Cardiac muscle cell (in vitro differentiated cells and primary cell): ENCODE measurements around the gene KCNC1. TPM values are rescaled to one million over a fixed set of nuclear protein-coding genes. Genes with fewer than 3 reads are reported as not detected.
A peak's percentile ranks its signal among the peaks of the same experiment; 100 is the strongest.

ENCODE experiments used
- DNase-seq, 2 donors: peaks; one replicate each; pipeline versions ENCODE4 v3.0.0 to v3.0.0-alpha.2; 2010 to 2017; ENCODE audit warnings: low read depth in 1 of 2, low spot score in 1 of 2
- H3K27ac ChIP-seq: fragments of 200-600 bp; sonication (generic); 2 replicates; pipeline ENCODE4 v1.5.1; 2016
- H3K27me3 ChIP-seq: fragments of 200-600 bp; sonication (generic); 2 replicates; pipeline ENCODE4 v1.6.0; 2016; ENCODE audit warnings: control low read depth
- H3K36me3 ChIP-seq: fragments of 200-600 bp; sonication (generic); 2 replicates; pipeline ENCODE4 v1.5.1; 2016; ENCODE audit warnings: control low read depth
- H3K4me1 ChIP-seq: fragments of 200-600 bp; sonication (generic); 2 replicates; pipeline ENCODE4 v1.8.1; 2017; ENCODE audit warnings: low read depth, mild to moderate bottlenecking, mixed run types
- H3K4me3 ChIP-seq: fragments of 200-600 bp; sonication (generic); 2 replicates; pipeline ENCODE4 v1.5.1; 2016; ENCODE audit warnings: mild to moderate bottlenecking
- H3K9me3 ChIP-seq: fragments of 200-600 bp; sonication (generic); 2 replicates; pipeline ENCODE4 v1.5.1; 2017; ENCODE audit warnings: low read depth, mild to moderate bottlenecking, control low read depth
- polyA plus RNA-seq: library from polyadenylated mRNA; unstranded; fragments of >200 nt; fragmentation: Nextera tagmentation; extraction: Ambion mirVana; gene quantifications from 2 replicates; pipeline ENCODE4 v1.2.1, GENCODE V29; 2016
- total RNA-seq: library from RNA; depleted of rRNA; stranded (reverse); fragments of >200 nt; gene quantifications from 2 replicates; pipeline ENCODE4 v1.2.3, GENCODE V29; 2016
- TF ChIP-seq, protein P1 (sequence below): IDR thresholded peaks from 2 replicates; pipeline ENCODE4 v1.5.1; 2012; ENCODE audit warnings: low read depth, mild to moderate bottlenecking, low read length

KCNC1 gene
- total and polyA plus RNA-seq, 2 experiments from 2014 or later: 0.46 TPM; not detected in 1

DNA sequence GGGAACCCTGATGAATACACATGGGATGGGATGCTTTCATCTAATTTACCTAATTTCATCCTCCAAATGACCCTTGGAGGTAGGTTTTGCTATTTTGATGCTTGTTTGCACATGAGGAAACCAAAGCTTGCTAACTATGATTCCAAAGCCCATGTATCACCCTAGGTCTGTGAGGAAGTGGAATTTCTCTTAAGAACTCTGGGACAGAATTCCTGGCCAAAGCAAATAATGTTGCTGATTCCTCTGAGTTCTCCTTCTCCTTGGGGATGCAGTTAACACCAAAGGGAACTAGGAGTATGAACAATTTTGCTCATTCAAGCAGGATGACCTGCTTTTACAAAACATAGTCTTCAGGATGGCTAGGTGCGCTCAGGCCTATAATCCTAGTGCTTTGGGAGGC lies 80.0 kb downstream of the KCNC1 start:
- no peak for DNase-seq
- Histone ChIP-seq H3K9me3 (no peaks in the 10 kb centered on the region), H3K36me3 (no peaks in the 10 kb centered on the region), H3K27me3 (no peaks in the 10 kb centered on the region), H3K27ac (no peak overlapping the region), H3K4me3 (no peak overlapping the region), H3K4me1 (peaks cover 27% of the 10 kb centered on the region)
- TF ChIP-seq, protein P1, sequence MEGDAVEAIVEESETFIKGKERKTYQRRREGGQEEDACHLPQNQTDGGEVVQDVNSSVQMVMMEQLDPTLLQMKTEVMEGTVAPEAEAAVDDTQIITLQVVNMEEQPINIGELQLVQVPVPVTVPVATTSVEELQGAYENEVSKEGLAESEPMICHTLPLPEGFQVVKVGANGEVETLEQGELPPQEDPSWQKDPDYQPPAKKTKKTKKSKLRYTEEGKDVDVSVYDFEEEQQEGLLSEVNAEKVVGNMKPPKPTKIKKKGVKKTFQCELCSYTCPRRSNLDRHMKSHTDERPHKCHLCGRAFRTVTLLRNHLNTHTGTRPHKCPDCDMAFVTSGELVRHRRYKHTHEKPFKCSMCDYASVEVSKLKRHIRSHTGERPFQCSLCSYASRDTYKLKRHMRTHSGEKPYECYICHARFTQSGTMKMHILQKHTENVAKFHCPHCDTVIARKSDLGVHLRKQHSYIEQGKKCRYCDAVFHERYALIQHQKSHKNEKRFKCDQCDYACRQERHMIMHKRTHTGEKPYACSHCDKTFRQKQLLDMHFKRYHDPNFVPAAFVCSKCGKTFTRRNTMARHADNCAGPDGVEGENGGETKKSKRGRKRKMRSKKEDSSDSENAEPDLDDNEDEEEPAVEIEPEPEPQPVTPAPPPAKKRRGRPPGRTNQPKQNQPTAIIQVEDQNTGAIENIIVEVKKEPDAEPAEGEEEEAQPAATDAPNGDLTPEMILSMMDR: no peak

DNA sequence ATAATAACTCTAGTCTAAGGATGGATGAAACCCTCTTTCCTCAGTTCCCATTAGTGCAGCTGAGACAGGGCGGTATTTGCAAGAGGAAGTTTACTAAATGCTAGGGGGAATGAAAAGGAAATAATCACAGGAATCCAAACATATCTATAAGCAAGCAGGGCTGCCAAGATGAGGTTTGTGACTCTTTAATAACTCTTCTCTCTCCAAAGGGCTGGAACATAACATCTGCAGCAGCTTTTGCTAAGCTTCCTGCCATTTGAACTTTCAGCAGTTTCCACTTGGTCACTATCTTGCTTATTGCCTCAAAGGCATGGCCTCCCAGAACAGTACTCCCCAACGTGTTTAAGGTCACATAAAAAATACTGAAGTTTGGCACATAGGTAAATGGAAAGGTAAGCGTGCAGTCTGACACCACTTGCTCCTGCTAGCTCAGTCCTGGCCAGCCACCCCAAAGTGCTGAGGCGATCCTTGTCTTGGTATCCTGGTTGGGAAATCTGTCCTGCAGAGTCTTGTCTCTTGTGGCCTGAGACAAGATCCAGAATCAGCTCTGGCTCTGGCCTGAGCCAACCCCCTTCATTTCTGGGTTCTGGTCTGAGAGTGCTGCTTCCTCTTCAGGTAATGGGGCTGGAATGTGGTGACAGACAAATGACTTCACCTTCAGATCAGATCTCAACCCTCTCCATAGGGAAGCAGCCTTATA lies 81.8 kb downstream of the KCNC1 start:
- peak overlapping the region; percentile 32 for H3K27ac ChIP-seq
- H3K27me3 ChIP-seq: no peaks in the 10 kb centered on the region
- H3K4me3 ChIP-seq: no peak overlapping the region
- H3K4me1 ChIP-seq: peaks cover 15% of the 10 kb centered on the region
- H3K36me3 ChIP-seq: no peaks in the 10 kb centered on the region
- H3K9me3 ChIP-seq: no peaks in the 10 kb centered on the region
- peak in 1 of 2 donors; percentile 12 for DNase-seq
- TF ChIP-seq, protein P1: no peak

DNA sequence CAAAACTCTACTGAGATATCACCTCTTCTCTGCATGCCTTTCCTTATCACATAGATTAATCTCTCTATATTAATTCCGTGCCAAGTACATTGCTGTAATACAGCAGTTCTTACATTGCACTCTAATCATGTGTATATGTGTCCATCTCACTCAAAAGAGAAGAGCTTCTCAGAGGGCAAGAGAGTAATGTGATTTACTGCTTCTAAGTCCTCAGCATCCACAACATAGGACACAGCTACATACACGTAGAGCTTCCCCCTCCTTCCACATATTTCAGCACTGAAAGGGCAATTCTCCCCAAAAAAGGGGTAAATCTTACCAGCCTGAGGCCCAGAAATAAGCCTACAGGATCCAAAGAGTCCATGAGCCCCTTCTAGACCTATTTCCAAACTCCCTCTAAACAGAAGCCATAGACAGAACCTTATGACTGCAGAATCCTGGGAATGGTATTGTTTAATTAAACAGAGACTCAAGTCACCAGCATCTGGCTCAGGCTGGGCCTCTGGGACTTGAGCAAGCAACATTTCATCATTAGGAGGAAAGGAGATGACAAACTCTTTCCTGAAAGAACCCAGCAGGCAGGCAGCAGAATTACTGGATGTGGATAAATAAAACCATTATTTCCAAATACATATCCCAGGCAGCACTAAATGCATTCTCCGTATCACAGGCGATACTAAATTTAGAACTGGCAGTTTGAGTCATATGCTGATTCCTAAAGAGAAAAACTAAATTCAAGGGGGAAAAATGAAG lies 87.2 kb downstream of the KCNC1 start:
- Histone ChIP-seq H3K27ac (no peak overlapping the region), H3K36me3 (no peaks in the 10 kb centered on the region), H3K9me3 (no peaks in the 10 kb centered on the region), H3K27me3 (no peaks in the 10 kb centered on the region), H3K4me3 (no peak overlapping the region), H3K4me1 (peaks cover 1% of the 10 kb centered on the region)
- peak in 1 of 2 donors; percentile 83 for DNase-seq
- TF ChIP-seq, protein P1: no peak

DNA sequence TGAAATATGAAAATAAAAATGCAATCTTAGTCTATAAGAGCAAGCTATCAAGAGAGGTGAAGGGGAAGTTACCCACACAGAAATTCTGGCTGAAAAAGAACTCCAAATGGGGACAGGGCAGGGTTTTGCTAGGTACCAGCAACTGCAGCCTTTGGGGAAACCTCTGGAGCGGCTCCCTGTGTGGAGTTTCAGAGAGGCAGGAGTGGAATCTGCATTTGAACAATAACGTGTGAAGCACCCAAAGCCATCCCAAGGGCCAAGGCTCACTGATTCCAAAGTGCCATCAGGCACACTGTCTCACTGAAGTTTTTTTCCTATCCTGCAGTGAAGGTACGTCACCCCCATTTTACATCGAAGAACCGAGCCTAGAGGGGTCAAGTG lies 87.8 kb downstream of the KCNC1 start:
- H3K4me3 ChIP-seq: no peak overlapping the region
- no peaks in the 10 kb centered on the region for H3K4me1 ChIP-seq
- no peaks in the 10 kb centered on the region for H3K27me3 ChIP-seq
- no peaks in the 10 kb centered on the region for H3K9me3 ChIP-seq
- DNase-seq: no peak
- no peaks in the 10 kb centered on the region for H3K36me3 ChIP-seq
- no peak overlapping the region for H3K27ac ChIP-seq
- TF ChIP-seq, protein P1: no peak

DNA sequence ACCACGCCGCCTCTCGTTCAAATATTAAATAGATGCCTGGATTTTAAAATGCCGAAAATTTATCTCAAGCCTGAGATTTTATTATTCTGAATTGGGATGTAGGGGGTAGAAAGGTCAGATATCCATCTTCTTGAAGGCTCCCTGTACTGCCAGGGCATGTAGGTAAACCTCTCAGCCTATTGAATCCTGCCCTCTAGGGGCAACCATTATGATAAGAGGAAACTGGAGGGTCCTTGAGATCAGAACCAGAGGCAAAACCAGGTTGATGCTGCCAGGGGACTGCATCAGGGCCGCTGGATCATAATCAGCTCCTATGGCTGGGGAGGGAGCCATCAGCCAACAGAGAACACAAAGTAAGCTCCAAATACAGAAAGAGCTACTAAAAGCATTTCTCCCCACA lies 92.4 kb downstream of the KCNC1 start:
- H3K27ac ChIP-seq: no peak overlapping the region
- H3K27me3 ChIP-seq: no peaks in the 10 kb centered on the region
- TF ChIP-seq, protein P1: peak; percentile 6
- no peaks in the 10 kb centered on the region for H3K4me1 ChIP-seq
- H3K4me3 ChIP-seq: no peak overlapping the region
- no peaks in the 10 kb centered on the region for H3K36me3 ChIP-seq
- DNase-seq: no peak
- H3K9me3 ChIP-seq: no peaks in the 10 kb centered on the region
